ENCODE data around the gene RNF223. TPM values are rescaled to one million over a fixed set of nuclear protein-coding genes. Genes with fewer than 3 reads are reported as not detected.
A peak's percentile ranks its signal among the peaks of the same experiment; 100 is the strongest.
"Not testable (repeated sequence)": the region's sequence is repeated elsewhere in the genome, so short reads cannot be mapped to it uniquely, and the experiment has no call there.

RNF223 gene
- total RNA-seq, 4 donors from 2014 or later, result 3.0 to 7.5 (median 5.0) TPM

DNA sequence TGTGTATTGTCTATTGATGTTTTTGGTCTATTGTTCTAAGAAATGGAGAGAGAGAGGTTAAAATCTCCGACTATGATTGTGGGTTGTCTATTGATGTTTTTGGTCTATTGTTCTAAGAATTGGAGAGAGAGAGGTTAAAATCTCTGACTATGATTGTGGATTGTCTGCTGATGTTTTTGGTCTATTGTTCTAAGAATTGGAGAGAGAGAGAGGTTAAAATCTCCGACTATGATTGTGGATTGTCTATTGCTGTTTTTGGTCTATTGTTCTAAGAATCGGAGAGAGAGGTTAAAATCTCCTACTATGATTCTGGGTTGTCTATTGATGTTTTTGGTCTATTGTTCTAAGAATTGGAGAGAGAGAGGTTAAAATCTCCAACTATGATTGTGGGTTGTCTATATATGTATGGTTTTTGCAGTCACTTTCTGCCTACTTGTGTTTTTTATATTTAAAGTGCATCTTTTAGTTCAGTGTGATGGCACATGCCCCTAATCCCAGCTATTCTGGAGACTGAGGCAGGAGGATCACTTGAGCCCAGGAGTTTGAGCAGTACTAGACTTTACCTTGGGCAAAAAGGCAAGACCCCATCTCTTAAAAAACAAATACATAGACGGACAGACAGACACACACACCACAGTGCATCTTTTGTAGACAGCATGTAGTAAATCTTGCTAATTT lies 25.5 kb upstream of the RNF223 start:
- Histone ChIP-seq H3K9me3 (no peaks in the 10 kb centered on the region), H3K27me3 (no peaks in the 10 kb centered on the region), H3K4me1 (peaks cover 0 to 8% (median 3%) of the 10 kb centered on the region in 4 donors), H3K36me3 (no peaks in the 10 kb centered on the region), H3K27ac (no peak overlapping the region), H3K4me3 (no peak overlapping the region)
- TF ChIP-seq POLR2AphosphoS5 (IDR thresholded peaks at IDR 0.05), result no peak
- TF ChIP-seq POLR2A (IDR thresholded peaks at IDR 0.05), result no peak
- no peak for TF ChIP-seq EP300 (IDR thresholded peaks at IDR 0.05; ENCODE audit: low read depth)
- TF ChIP-seq, protein P1, sequence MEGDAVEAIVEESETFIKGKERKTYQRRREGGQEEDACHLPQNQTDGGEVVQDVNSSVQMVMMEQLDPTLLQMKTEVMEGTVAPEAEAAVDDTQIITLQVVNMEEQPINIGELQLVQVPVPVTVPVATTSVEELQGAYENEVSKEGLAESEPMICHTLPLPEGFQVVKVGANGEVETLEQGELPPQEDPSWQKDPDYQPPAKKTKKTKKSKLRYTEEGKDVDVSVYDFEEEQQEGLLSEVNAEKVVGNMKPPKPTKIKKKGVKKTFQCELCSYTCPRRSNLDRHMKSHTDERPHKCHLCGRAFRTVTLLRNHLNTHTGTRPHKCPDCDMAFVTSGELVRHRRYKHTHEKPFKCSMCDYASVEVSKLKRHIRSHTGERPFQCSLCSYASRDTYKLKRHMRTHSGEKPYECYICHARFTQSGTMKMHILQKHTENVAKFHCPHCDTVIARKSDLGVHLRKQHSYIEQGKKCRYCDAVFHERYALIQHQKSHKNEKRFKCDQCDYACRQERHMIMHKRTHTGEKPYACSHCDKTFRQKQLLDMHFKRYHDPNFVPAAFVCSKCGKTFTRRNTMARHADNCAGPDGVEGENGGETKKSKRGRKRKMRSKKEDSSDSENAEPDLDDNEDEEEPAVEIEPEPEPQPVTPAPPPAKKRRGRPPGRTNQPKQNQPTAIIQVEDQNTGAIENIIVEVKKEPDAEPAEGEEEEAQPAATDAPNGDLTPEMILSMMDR (IDR thresholded peaks at IDR 0.05), result no peak
- intact Hi-C loops (cut with DNase I; ENCODE audit: low total_unique reads), result no loop called here
- DNase-seq, result no peak
- in situ Hi-C loops (cut with MboI; ENCODE audit: low pct_ligation_motif_present in 1 of 4, low pct_unique_long_range_greater_than_20kb in 1 of 4, low sequenced_read_pairs in 3 of 4), result loop anchor here in 1 of 4 donors (25.0 kb wide), 1 partner anchor 163 kb away; the partner anchor contains the start of gene UBE2J2
- WGBS, 2 donors (ENCODE audit: low coverage in 1 of 2), result 73 to 76% methylated on average over 4 of the region's 4 CpGs

DNA sequence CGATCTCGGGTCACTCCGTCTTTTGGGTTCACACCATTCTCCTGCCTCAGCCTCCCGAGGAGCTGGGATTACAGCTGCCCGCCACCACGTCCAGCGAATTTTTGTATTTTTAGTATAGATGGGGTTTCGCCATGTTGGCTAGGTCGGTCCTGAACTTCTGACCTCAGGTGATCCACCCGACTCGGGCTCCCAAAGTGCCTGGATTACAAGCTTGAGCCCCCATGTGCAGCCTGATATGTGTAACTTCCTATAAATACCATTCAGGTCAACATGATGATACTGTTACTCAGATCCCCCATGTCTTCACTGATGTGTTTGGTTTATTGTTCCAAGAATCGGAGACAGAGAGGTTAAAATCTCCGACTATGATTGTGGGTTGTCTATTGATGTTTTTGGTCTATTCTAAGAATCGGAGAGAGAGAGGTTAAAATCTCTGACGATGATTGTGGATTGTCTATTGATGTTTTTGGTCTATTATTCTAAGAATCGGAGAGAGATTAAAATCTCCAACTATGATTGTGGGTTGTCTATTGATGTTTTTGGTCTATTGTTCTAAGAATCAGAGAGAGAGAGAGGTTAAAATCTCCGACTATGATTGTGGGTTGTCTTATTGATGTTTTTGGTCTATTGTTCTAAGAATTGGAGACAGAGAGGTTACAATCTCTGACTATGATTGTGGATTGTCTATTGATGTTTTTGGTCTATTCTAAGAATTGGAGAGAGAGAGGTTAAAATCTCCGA lies 24.7 kb upstream of the RNF223 start:
- Histone ChIP-seq H3K9me3 (no peaks in the 10 kb centered on the region), H3K36me3 (no peaks in the 10 kb centered on the region), H3K27me3 (no peaks in the 10 kb centered on the region), H3K4me3 (no peak overlapping the region), H3K4me1 (peaks cover 0 to 8% (median 3%) of the 10 kb centered on the region in 4 donors), H3K27ac (no peak overlapping the region)
- in situ Hi-C loops (cut with MboI; ENCODE audit: low pct_ligation_motif_present in 1 of 4, low pct_unique_long_range_greater_than_20kb in 1 of 4, low sequenced_read_pairs in 3 of 4) (no loop called here), intact Hi-C loops (cut with DNase I; ENCODE audit: low total_unique reads) (no loop called here)
- TF ChIP-seq EP300 (IDR thresholded peaks at IDR 0.05; ENCODE audit: low read depth) (no peak), POLR2AphosphoS5 (IDR thresholded peaks at IDR 0.05) (no peak), POLR2A (IDR thresholded peaks at IDR 0.05) (no peak)
- TF ChIP-seq, protein P1 (IDR thresholded peaks at IDR 0.05), result no peak
- DNase-seq, result peak; percentile 1
- 80 to 87% methylated on average over 13 to 18 of the region's 18 CpGs for WGBS, 2 donors (ENCODE audit: low coverage in 1 of 2)

DNA sequence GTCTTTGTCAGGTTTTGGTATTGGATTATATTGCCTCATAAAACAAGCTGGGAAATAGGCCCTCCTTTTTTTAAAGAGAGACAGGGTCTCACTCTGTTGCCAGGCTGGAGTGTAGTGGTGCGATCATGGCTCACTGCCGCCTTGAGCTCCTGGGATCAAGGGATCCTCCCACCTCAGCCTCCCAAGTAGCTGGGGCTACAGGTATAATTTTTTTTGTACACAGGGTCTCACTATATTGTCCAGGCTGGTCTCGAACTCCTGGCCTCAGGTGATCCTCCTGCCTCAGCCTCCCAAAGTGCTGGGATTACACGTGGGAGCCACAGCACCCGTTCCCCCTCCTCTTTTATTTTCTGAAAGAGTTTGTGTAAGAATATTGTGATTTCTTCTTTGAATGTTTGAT lies 22.0 kb upstream of the RNF223 start:
- 80 to 96% methylated on average over 2 to 5 of the region's 5 CpGs for WGBS, 2 donors (ENCODE audit: low coverage in 1 of 2)
- H3K27me3 ChIP-seq; in situ Hi-C loops (cut with MboI; ENCODE audit: low pct_ligation_motif_present in 1 of 4, low pct_unique_long_range_greater_than_20kb in 1 of 4, low sequenced_read_pairs in 3 of 4); H3K4me3 ChIP-seq; H3K36me3 ChIP-seq; H3K9me3 ChIP-seq; H3K4me1 ChIP-seq; intact Hi-C loops (cut with DNase I; ENCODE audit: low total_unique reads); H3K27ac ChIP-seq: not testable (repeated sequence)
- DNase-seq, result peak; percentile 1

DNA sequence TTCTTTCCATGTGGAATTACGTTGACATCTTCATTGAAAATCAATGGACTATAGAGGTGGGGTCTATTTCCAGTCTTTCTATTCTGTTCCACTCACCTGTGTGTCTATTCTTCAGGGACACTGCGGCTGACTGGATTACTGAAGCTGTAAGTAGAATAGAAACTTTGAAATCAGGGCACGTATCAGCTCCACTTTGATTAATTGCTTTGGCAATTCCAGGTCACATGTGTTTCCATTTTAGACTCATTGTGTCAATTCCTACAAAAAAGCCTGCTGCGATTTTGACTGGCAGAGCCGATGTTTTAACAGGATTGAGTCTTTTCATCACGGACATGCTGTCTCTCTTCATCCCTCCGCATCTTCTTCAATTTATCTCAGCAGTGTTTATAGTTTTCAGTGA lies 20.9 kb upstream of the RNF223 start:
- H3K9me3 ChIP-seq, result no peaks in the 10 kb centered on the region
- in situ Hi-C loops (cut with MboI; ENCODE audit: low pct_ligation_motif_present in 1 of 4, low pct_unique_long_range_greater_than_20kb in 1 of 4, low sequenced_read_pairs in 3 of 4) (no loop called here), intact Hi-C loops (cut with DNase I; ENCODE audit: low total_unique reads) (no loop called here)
- H3K4me1 ChIP-seq, result no peaks in the 10 kb centered on the region
- H3K36me3 ChIP-seq, result no peaks in the 10 kb centered on the region
- H3K27me3 ChIP-seq, result no peaks in the 10 kb centered on the region
- TF ChIP-seq, protein P1 (IDR thresholded peaks at IDR 0.05), result no peak
- TF ChIP-seq EP300 (IDR thresholded peaks at IDR 0.05; ENCODE audit: low read depth), result no peak
- TF ChIP-seq POLR2AphosphoS5 (IDR thresholded peaks at IDR 0.05), result no peak
- TF ChIP-seq POLR2A (IDR thresholded peaks at IDR 0.05), result no peak
- DNase-seq, result no peak
- no peak overlapping the region for H3K27ac ChIP-seq
- no peak overlapping the region for H3K4me3 ChIP-seq
- 92 to 94% methylated on average over 6 to 7 of the region's 7 CpGs for WGBS, 2 donors (ENCODE audit: low coverage in 1 of 2)
